C4-2B (cell line): Measurements from ENCODE around the gene PGAP3.

Source experiments
- H3K27ac ChIP-seq: fragments of 450-650 bp; 2 replicates; pipeline ENCODE4 v1.5.1; 2017
- ZFX ChIP-seq: fragments of 450-650 bp; IDR thresholded peaks from 2 replicates; pipeline ENCODE4 v1.6.1; 2017
- TF ChIP-seq, protein P1 (sequence below): fragments of 450-650 bp; conservative IDR thresholded peaks from 2 replicates; pipeline ENCODE4 v1.5.1; 2017; ENCODE audit warnings: mild to moderate bottlenecking

The PGAP3 gene

DNA sequence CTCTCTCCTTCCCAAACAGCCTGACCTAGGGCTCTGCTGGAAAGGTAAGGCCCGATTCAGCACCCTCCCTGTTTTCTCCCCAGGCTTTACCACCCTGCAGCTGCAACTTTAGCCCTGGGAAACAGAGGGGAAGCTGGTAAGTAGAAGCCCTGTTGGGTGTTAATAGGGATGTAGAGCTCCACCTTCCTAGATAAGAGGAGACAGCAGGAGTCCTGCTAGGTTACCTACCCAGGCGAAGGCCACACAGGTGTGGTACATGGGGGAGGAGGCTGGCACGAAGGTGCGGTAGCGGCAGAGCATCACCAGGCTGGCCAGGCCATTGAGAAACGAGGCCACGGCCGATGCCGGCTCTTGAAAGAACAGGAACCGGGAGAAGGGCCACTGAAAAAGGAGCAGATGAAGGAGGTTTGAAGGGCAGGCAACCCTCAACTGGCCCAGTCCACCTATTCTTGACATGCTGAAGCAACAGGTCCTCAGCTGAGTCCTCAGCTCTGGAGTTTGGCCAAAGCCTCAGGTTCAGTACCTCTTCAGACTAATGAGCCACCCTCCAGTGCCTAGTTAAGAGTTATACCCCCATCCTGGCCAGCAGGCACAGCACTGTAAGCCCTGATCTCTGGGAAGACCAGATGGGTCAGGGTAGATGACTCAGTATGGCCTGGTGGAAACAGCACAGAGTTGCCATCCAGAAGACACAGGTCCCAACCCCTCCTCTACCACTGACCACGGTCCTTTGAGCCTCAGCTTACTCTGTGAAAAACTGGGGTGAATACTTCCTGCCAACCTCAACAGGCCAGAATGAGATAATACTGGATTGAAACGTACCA lies 3.3 kb downstream of the PGAP3 start:
- H3K27ac ChIP-seq: no peak overlapping the region
- TF ChIP-seq, protein P1, sequence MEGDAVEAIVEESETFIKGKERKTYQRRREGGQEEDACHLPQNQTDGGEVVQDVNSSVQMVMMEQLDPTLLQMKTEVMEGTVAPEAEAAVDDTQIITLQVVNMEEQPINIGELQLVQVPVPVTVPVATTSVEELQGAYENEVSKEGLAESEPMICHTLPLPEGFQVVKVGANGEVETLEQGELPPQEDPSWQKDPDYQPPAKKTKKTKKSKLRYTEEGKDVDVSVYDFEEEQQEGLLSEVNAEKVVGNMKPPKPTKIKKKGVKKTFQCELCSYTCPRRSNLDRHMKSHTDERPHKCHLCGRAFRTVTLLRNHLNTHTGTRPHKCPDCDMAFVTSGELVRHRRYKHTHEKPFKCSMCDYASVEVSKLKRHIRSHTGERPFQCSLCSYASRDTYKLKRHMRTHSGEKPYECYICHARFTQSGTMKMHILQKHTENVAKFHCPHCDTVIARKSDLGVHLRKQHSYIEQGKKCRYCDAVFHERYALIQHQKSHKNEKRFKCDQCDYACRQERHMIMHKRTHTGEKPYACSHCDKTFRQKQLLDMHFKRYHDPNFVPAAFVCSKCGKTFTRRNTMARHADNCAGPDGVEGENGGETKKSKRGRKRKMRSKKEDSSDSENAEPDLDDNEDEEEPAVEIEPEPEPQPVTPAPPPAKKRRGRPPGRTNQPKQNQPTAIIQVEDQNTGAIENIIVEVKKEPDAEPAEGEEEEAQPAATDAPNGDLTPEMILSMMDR: no peak
- no peak for TF ChIP-seq ZFX

DNA sequence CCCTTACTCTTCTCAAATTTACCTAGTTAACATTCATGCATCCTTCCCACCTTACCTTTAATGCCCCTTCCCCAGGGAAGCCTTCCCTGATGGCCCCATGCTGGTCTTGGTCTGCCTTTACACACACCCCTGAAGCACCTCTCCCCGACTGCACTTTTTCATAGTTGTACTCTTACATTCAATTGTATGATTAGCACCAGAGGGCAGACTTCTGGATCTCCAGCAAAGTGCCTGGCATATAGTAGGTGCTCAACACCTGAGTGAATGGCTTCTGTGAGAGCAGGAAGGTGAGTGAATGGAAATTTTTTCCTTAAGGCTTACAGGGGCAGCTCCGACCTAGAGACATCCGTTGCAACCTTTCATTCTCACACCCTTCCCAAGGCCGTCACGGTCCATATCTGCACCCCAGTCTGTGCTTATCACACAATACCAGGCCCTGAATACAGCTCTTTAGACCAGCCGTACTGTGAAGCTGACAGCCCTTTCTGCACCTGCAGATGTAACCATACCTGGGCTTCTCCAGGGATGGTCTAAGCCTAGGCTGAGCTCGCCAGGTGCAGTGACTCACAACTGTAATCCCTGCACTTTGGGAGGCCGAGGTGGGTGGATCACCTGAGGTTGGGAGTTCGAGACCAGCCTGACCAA lies 4.4 kb downstream of the PGAP3 start:
- TF ChIP-seq, protein P1: no peak
- no peak for TF ChIP-seq ZFX
- H3K27ac ChIP-seq: no peak overlapping the region

DNA sequence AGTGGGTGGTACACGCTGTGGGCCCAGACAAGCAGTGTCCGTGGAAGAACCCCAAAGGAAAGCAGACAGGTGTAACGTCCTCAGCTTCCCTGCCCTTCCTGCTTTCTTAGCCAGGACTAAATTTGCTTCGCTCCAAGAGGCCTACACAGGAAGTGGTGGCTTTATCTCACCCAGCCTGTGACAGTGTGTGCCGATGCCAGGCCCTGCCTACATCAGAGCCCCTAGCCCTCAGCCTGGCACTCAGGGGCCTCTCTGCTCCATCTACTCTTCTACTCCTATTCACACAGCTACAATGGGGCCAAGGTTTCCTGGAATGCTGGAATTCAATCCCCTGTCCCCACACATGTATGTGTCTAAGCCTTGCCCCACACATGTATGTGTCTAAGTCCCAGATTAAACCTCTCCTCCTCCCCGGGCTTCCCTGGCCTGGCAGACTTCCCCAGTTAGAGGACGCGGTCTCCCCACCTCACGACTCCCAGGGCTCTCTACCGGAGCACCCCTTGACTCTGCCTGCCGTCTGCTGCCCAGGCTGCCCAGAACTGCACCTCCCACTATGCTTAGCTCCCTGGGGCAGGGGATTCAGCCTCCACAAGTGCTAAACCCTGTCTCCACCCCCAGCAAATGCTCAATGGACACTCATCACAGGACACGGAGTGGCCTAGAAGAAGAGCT lies 8.2 kb downstream of the PGAP3 start:
- TF ChIP-seq, protein P1: no peak
- no peak for TF ChIP-seq ZFX
- no peak overlapping the region for H3K27ac ChIP-seq

- no peak overlapping the region for H3K27ac ChIP-seq
- TF ChIP-seq, protein P1: no peak
- no peak for TF ChIP-seq ZFX
Observed at GRCh38 chr17:39678340-39679116, 9.3 kb downstream of the PGAP3 start.

DNA sequence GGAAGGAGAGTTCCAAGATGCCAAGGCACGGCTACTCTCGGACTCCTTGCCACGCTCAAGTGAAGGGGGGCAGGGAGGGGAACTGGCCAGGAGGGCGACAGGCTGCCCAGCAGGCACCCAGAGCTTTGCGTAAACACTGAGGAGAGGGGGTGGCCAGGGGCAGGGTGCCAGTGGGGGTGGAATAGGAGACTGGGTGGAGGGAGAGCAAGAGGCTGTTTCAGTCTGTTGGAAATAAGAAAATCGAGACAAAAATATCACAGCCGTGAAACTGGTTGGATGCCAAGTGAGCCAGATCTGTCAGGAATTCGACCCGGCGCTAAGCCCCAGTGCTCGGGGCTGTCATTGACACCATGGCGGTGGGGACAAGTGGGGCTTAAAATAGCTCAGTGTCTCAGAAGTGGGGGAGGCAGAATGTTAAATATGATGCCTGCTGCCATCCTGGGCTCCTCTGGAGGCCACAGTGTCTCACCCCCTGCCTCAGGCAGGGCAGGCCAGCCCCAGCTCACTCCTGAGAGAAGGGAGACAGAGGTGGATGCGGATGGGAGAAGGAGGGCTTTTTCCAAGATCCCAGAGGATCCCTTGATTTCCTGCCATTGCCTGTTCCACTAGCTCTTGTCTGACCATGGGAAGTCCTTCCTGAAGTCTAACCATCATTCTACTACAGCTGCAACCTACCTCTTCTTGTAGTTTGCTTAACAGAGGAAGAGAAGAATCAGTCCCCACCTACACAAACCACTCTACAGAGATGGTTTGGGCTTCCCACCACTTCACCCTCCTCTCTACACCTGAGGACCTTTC lies 10.1 kb downstream of the PGAP3 start:
- no peak overlapping the region for H3K27ac ChIP-seq
- TF ChIP-seq, protein P1: no peak
- no peak for TF ChIP-seq ZFX

DNA sequence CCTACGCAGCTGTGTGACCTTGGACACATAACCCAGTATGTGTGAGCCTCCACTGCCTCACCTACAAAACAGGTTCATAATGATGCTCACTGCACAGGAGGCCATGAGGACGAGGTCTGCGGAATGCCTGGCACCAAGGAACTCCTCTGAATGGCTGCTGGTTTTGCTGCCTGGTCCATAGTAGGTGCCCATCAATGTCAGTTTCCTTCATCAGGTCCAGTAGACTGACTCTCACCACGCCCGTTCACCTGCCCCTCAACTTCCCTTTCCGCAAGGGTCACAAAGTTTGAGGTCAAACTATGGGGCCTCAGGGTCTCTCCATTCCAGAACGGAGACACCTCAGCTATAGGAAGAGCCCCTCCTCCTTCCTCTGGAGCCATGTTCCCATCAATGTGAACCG lies 10.8 kb downstream of the PGAP3 start:
- H3K27ac ChIP-seq: no peak overlapping the region
- TF ChIP-seq, protein P1: no peak
- TF ChIP-seq ZFX: no peak
